NCI-H748 (cell line): ENCODE data around the gene CDC25A.
A peak's percentile ranks its signal among the peaks of the same experiment; 100 is the strongest.

Source experiments
- DNase-seq: peaks from one replicate; lab custom pipeline; 2025; ENCODE audit not compliant: unreplicated experiment; lab: John Stamatoyannopoulos, UW

CDC25A gene

DNA sequence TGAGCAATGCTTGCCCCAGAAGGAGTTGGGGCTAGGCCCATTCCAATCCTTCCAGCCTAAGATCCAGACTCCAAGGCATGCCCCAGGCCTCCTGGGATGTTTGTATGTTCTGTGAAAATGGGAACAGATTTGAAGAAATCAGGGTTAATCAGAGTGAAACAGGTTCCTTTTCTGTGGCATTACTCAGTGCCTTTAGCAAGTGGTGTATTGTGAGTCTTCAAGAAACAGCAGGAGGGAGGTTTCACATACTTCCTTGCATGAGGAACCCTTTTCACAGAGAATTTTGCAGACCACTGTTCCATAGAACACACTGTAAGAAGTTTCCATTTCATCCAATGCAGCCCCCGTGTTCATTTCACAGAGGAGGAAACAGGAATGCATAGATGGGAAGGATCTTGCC, 8.4 kb upstream of the CDC25A start:
- no peak for DNase-seq

DNA sequence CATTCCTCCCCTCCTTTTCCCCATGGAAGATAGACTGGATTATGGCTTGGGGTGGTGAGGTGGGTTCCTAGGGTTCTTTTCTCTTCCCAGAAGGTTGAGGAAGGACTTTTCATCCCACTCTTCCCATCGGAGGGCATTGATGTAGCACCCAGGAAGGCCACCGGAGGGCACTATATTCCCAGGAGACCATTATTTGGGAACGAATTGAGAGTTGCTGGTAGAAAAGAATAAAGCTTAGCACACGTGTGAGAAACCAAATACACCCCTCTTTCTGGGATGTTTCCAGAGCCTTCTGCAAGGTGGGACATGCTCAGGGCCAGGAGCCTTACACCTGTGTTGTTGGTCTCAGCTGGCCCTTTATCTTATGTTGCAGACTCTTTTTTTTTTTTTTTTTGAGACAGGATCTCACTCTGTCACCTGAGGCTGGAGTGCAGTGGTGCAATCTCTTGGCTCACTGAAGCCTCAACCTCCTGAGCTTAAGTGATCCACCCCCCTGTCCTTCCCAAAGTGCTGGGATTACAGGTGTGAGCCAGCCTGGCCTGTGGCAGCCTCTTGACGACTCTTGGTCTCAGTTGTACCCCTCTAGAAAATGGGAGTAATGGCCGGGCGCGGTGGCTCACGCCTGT, 6.3 kb upstream of the CDC25A start:
- peak; percentile 62 for DNase-seq

DNA sequence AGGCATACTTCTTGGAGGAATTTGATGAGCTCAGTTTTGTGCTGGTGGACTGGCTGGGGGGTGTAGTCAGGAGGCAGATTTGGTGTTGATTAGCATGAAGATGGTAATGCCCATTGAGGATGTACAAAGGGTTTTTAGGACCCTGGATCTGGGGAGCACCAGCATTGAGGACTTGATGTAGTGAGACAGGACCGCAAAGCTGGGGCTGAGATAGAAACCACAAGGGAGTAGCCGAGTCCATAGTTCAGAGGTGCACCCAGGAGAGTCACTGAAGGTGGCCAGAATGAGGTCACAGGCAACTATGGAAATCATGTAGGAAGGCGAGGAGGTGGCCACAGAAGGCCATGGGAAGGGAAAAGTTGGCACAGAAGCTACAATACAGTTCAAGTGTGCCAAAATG, 2.7 kb upstream of the CDC25A start:
- DNase-seq: no peak

DNA sequence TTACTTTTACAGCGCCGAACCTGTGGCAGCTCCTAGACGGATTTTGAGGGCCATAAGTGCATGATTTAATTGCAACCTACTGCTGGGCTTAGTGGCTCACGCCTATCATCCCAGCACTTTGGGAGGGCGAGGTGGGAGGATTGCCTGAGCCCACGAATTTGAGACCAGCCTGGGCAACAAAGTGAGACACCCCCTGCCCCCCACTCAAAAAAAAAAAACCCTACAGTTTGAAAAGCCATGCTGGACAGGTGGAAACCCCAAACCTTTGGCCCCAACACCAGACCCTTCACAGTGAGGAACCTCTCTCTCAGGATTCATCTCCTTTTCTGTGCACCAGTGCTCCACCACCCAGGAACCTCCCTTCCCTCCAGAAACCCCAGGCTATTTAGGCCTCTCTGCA, 1.1 kb upstream of the CDC25A start:
- DNase-seq: no peak

DNA sequence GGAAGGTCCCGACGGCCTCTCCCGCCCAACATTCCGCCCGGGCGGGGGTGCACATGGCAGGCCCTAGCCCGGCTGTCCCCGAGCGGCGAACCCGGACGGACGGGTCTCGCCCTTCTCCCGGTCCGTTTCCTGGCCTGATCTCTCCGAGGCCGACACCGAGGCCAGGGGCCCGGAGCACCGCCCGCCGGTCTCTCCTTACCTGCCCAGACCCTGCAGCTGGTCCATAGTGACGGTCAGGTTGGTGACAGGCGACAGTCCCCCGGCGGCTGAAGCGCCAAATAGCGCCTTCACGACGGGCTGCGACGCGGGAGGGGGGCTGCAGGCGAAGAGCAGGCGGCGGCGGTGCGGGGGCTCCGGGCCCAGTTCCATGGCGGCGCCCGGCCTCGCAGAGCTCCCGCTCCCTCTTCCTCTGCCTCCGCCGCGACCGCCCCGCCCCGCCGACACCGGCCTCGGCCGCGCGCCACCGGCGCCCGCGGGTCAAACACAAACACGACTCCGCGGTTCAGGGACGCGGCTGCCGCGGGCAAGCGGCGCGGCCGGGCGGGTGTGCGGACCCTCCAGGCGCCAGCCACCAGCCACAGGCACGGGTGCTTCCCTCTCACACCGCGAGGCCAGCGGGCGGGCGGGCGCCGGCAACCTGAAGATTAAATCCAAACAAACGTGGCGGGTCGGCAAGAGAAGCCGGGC, 495 bp downstream of the CDC25A start:
- peak; percentile 83 for DNase-seq

DNA sequence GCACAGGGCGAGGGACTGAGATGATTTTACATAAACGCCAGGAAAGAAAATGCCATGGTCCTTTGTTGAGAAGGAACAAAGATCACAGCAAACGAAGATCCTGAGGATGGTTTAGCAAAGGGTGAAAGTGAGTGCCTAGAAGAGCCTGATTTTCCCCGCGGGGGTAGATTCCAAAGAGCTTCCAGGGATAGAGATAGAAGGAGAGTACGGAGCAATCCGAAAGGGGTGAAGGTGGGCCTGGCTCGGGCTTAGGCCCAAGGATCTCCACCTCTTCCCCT, 977 bp downstream of the CDC25A start:
- no peak for DNase-seq

DNA sequence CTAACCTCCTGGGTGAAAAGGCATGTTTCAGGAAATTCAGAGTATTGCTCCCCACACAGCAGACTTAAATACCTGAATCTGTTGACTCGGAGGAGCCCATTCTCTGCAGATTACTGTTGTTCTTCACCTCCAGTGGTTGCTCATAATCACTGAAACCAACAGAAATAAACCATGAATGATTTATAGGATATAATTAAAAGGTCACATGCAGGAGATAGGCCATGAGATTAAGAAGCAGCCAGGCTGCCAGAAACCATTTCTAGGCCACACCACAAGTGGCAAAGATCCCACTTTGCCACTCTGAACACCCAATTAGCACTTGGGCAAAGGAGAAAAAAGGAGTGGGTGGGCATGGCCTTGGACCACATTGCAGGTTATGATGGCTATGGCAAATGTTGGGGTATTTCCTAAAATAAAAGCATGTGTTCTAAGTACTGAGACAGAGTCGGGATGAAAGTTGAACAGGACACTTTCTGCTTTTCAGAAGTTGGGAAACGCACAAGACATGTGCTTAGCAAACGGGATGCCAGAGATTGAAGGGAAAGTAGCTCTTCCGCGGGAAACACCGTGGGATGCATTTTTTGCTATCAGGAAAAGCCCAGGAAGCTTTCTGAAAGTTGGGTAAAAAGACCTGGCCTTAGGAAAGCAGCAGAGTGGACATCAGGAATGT, 1.5 kb downstream of the CDC25A start:
- DNase-seq: no peak

DNA sequence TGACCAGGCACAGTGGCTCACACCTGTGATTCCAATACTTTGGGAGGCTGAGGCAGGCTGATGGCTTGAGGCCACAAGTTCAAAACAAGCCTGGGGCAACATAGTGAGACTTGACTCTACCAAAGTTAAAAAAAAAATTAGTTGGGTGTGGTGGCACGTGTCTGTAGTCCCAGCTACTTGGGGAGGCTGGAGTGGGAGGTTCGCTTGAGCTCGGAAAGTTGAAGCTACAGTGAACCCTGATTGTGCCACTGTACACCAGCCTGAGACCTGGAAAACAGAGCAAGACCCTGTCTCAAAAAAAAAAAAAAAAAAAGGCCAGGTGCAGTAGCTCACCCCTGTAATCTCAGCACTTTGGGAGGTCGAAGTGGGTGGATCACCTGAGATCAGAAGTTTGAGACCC, 3.1 kb downstream of the CDC25A start:
- DNase-seq: no peak

DNA sequence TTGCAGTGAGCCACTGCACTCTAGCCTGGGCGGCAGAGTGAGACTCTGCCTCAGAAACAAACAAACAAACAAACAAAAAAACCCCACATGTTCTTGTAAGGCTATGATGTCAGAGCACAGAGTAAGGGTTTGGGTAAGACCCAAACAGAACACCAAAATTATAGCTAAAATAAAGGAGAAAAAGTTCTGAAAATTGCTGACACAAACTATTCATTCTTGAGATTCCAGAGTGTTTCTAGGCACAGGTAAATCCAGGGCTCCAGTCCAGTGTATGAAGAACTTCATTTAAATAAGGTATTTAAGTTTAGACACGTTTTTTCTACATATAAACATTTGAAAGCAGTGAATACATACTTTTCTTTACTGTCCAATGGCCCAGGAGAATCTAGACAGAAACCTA, 3.9 kb downstream of the CDC25A start:
- DNase-seq: no peak

DNA sequence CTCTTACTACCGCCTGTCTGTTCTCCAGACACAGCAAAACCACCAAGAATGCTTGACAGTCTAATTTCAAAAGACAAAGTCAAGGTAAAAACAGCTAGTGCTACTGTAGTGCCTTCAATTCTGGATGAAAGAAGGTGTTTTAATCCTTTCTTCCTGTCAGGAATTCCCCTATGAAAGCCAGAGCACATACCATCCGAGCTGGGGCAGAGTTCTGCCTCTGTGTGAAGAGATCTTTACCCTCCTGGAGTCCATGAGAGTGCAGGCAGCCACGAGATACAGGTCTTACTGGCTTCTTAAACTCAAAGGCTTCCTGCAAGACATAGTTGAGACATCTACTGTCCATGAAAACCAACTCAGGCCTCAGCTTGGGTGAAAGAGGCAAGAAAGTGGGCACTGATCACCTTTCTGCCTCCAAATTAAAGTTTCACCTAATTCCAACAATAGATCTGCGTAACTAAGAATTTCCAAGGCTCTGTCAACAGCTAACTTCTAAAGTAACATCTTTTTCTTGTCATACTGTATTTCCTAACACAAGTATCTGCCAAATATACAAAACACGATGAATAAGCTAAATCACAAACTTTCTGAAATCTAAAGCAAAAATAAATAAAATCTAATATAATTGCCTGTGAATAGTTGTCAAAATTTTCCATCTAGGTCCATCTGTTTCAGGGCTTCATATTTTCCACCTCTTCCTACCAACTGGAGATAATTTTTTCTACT, 7.5 kb downstream of the CDC25A start:
- DNase-seq: no peak

DNA sequence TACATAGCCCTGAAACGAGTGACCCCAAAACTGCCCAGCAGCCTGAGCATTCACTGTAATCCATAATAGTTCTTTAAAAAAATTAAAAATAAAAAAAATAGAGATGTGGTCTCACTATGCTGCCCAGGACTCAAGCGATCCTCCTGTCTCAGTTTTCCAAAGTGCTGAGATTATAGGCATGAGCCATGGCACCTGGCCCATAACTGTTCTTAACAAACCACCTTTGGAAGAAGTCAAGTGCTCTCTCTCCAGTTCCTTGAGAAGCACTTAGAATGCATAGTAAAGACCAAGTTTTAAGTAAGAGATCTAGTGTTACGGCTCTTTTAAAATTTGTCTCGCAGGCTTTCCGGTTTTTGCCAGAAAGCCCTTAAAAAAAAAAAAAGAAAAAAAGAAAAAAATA, 8.2 kb downstream of the CDC25A start:
- no peak for DNase-seq

DNA sequence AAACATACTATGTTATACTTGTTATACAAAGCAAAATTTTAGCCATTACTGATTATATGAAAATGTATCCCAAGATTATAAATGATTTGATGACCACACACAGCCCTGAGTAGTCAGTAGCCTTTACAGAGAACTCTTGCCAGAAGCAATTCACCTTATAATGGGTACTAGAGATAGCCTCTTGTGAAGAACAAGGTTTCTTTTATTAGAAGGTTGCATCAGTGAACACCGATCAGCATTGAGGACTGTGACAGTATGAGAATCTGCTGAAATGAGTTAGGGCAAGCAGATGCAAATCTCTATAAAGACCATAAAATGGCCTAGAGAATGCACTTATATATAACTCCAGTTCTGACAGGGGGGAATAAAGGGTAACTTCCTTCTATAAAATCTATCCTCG, 10.1 kb downstream of the CDC25A start:
- DNase-seq: no peak

DNA sequence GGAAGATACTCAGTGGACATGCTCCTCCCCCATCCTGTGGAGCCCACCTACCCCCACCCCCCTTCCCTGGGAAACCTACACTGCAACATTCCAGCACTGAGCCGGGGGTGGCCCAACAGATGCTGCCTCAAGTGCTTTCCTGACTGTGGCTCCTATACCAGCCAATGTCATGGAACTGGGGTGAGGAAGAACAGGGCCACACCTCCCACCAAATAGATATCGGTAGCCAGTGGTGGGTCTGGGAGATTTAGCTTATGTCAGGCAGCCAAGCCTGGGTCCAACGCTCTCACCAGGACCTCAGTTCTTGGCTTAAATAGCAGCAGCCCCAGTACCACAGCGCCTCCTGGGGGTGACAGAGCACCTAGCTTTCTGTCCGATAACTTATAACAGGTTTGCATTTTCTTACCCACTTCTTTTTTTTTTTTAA, 30.3 kb downstream of the CDC25A start:
- peak; percentile 22 for DNase-seq

DNA sequence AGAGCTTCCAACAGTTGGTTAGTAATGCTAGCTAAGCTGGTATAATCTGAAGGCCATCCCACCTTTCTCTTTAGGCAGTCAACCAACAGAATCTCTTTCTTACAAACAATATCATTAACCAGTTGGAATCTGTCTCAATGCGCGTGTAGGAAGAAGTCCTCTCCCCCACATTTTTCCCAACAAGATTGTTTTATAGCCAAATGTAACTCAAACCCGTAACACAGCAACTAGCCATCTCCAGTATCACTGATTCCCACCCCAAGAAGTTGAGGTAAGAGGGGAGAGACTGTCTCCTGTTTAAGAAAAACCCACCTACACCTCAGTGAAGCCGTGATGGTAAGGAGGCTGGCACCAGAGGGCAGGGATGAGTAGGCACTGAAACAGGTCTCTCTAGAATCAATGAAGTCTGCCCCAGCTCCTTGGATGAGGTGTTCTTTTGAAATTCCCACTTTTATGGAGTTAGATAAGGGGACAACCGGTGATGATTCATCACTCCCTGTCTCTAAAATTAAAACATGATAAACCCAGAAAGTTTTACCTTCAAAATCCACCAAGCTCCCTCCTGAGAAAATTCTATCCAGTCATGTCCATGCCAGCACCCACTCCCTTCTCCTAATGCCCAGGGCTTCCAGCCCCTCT, 30.9 kb downstream of the CDC25A start:
- DNase-seq: no peak

DNA sequence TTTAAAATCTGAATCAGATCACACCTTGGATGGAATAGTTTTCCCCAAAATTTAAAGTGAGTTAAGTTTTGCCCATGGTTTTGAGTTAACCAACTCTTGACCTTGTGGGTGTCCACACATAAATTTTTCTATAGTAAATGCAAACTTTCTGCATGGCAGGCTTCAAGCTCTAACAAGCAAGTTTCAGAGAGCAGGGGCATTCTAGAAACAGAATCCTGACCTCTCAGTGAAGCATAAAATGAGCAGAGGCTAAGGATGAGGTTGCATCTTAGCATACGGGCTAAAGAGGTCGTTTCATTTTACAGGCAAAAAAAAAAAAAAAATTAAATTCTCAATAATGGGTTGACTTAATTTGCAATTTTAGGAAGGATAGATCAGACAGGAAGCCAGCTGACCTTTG, 32.1 kb downstream of the CDC25A start:
- no peak for DNase-seq

DNA sequence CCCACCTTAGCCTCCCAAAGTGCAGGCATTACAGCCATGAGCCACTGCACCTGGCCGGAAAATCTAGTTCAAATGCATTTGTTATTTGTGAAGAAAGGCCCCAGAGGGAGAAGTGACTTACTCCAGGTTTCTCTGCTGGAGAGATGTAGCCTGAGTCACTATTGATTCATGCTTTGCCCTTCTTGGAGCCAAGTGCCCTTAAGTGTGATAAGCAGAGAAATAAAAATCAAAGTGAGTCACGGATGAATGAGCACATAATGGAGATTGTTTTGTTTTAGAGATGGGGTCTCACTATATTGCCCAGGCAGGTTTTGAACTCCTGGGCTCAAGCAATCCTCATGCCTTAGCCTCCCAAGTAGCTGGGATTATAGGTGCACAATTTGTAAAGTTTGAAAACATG, 33.1 kb downstream of the CDC25A start:
- DNase-seq: no peak

DNA sequence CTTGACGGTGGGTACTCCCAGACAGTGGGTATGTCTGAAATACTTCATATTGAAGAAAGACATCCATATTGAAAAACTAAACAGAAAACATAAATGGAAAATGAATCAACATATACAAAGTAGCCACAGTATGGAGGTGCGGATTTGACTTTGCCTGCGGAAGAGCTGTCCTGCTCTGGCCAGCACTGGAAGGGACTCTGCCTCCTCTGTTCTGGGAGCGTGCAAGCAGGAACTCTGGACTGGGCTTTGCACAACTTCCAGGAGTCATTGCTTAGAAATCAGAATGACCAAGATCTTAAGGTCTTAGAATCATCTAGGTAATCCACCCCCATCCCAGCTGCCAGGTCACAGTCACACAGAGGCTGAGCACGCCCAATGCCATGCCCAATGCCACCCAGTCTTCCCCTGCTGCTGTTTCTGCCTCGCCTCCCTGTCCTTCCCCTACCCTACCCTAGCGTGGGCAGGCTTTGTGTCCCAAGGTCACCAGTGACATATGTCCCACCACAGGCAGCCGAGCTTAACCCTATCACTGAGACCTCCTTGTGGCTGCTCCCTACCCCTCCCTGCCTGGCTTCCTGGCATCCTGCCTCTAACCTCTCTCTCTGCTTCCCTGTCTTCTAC, 36.3 kb downstream of the CDC25A start:
- DNase-seq: no peak

DNA sequence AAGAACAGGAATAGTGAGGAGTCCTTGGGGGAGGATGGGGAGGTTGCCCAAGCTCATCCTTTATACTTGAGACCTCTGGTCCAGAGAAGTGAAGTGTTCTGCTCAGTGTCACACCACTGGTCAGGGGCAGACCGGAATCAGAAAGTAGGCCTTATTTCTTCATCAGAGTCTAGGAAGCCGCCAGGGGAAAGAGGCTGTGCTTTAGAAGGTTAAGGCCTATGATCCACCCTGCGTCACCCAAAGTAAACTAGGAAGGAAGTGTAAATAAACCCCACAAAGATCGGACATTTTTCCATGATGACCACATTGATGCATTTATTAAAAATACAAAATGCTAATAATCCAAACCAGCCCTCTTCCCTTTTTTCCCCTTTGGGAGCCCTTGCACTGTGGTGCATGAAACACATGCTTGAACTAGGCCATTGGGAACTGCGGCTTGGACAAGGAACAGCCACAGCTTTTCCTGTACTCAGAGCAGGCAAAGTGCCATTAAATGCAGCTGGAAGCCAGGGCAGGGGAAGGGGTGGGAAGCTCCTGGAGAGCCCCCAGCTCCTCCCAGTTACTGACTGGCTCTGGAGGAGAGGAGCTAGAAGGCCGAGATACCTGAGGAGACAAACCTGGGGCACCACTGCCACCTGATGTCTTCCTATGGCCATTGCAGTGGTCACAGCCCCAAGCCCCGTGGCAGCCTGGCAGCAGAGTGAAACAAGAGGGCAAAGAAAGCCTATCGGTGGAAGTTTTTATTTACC, 37.0 kb downstream of the CDC25A start:
- DNase-seq: peak; percentile 66

DNA sequence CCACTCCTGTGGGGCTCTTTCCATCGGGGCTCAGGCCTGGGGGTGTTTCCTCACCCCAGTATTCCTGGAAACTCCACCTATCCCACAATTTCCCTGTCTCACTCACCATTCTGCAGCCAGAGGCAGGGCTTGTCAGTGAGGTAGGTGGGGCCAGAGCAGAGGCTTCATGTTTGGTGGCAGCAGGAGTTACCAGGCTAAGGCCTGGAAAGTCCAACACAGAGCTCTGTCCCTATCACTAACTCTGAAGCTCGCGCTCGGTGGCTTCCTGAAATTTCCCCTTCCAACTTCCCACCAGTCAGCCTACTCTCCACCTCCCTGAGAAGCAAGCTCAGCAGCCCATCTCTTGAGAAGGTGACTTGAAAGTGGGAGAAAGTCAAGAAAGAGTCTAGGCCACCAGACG, 44.2 kb downstream of the CDC25A start:
- DNase-seq: no peak

DNA sequence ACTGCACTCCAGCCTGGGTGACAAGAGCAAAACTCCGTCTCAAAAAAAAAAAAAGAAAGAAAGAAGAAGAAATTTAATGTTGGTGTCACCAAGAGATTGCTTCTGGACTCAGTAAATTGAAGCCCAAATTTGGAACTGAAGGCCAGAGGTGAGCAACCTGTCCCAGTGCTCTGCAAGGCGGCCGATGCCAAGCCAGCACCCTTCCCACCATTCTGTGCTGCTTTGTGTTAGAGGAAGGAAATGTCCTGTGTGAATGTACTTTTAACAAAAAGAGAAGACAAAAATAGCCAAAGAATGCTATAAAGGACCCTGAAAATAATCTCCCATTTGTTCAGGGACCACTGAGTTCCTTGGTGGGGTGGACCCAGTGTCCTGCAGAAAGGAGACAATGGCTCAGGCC, 44.6 kb downstream of the CDC25A start:
- no peak for DNase-seq
